SK-N-SH (cell line): Measurements from ENCODE around the gene IMPDH1. TPM values are rescaled to one million over a fixed set of nuclear protein-coding genes. Genes with fewer than 3 reads are reported as not detected.

Source experiments
- CTCF ChIA-PET: fragments of 300-600, 350-600 bp; formaldehyde crosslinking; extraction: SDS; loops from one replicate; lab custom pipeline; 2021; lab: Yijun Ruan, JAX
- POLR2A ChIA-PET: fragments of 350-600 bp; sonication (Branson Sonifier 250); formaldehyde crosslinking; extraction: SDS; loops from one replicate; lab custom pipeline; 2020; ENCODE audit warnings: antibody characterized with exemption, inconsistent platforms; lab: Yijun Ruan, JAX
- DNase-seq: peaks from one replicate; pipeline ENCODE4 v3.0.0; 2012
- H2AFZ ChIP-seq: fragments of 200-600 bp; sonication (generic); 2 replicates; pipeline ENCODE4 v1.8.1; 2016; ENCODE audit warnings: antibody characterized with exemption, mild to moderate bottlenecking, low read depth
- H3F3A ChIP-seq: fragments of 200-600 bp; sonication (generic); replicated peaks from 2 replicates; pipeline ENCODE3; 2016; ENCODE audit warnings: antibody characterized with exemption, mild to moderate bottlenecking; ENCODE audit not compliant: insufficient read depth
- H3K27ac ChIP-seq, 2 experiments: fragments of 200-500 bp in 1 of 2; fragments of 200-600 bp in 1 of 2; sonication (Bioruptor generic) in 1 of 2; sonication (generic), shearing (Covaris generic) in 1 of 2; 2 replicates each; pipeline versions ENCODE4 v1.5.1 to v1.6.1; 2014 to 2016; ENCODE audit warnings: low read depth in 2 of 2, inconsistent platforms in 1 of 2, low read length in 1 of 2, mild to moderate bottlenecking in 1 of 2, mixed read lengths in 1 of 2
- H3K27me3 ChIP-seq: fragments of 200-600 bp; sonication (generic), shearing (Covaris generic); 2 replicates; pipeline ENCODE4 v1.6.1; 2016; ENCODE audit warnings: mixed run types; ENCODE audit not compliant: insufficient read depth
- H3K36me3 ChIP-seq, 2 experiments: fragments of 200-500 bp in 1 of 2; fragments of 200-600 bp in 1 of 2; sonication (Bioruptor generic) in 1 of 2; sonication (generic) in 1 of 2; replicated peaks in 1 of 2; 2 replicates each; pipeline versions ENCODE3 to v1.5.1; 2014 to 2016; ENCODE audit warnings: low read length in 1 of 2, mild to moderate bottlenecking in 1 of 2; ENCODE audit not compliant: insufficient read depth in 2 of 2, control insufficient read depth in 1 of 2
- H3K4me1 ChIP-seq, 2 experiments: fragments of 200-500 bp in 1 of 2; fragments of 200-600 bp in 1 of 2; sonication (Bioruptor generic) in 1 of 2; sonication (generic), shearing (Covaris generic) in 1 of 2; 2 replicates each; pipeline versions ENCODE4 v1.5.1 to v1.6.1; 2014 to 2016; ENCODE audit warnings: low read depth in 1 of 2, low read length in 1 of 2, mixed run types in 1 of 2; ENCODE audit not compliant: insufficient read depth in 2 of 2, control insufficient read depth in 1 of 2
- H3K4me2 ChIP-seq: fragments of 200-600 bp; sonication (generic), shearing (Covaris generic); 2 replicates; pipeline ENCODE4 v1.6.1; 2017; ENCODE audit warnings: mixed run types
- H3K4me3 ChIP-seq, 2 experiments: fragments of 200-500 bp in 1 of 2; fragments of 200-600 bp in 1 of 2; sonication (Bioruptor generic) in 1 of 2; sonication (generic), shearing (Covaris generic) in 1 of 2; 2 replicates each; pipeline versions ENCODE4 v1.5.1 to v1.8.1; 2014 to 2016; ENCODE audit warnings: low read depth in 2 of 2, inconsistent platforms in 1 of 2, low read length in 1 of 2, mild to moderate bottlenecking in 1 of 2, mixed read lengths in 1 of 2, moderate library complexity in 1 of 2
- H3K79me2 ChIP-seq: fragments of 200-600 bp; sonication (generic); 2 replicates; pipeline ENCODE4 v1.8.1; 2017; ENCODE audit warnings: mild to moderate bottlenecking; ENCODE audit not compliant: insufficient read depth
- H3K9ac ChIP-seq: fragments of 200-600 bp; sonication (generic); 2 replicates; pipeline ENCODE4 v1.6.1; 2017; ENCODE audit warnings: mixed run types
- H3K9me2 ChIP-seq: fragments of 200-600 bp; sonication (generic); 2 replicates; pipeline ENCODE4 v1.6.1; 2017; ENCODE audit warnings: mixed run types
- H3K9me3 ChIP-seq: fragments of 200-600 bp; sonication (generic); 2 replicates; pipeline ENCODE4 v1.6.1; 2017; ENCODE audit warnings: mixed run types, mild to moderate bottlenecking, moderate library complexity
- H4K20me1 ChIP-seq: fragments of 200-600 bp; sonication (generic); 2 replicates; pipeline ENCODE4 v1.6.1; 2017; ENCODE audit warnings: mild to moderate bottlenecking, mixed run types; ENCODE audit not compliant: insufficient read depth
- CHD2 ChIP-seq: fragments of 150-350 bp; IDR thresholded peaks from 2 replicates; pipeline ENCODE4 v1.6.1; 2018; ENCODE audit warnings: low read length; ENCODE audit not compliant: partially characterized antibody
- ELF1 ChIP-seq: IDR thresholded peaks from 2 replicates; pipeline ENCODE4 v1.4.0; 2012
- EP300 ChIP-seq, 2 experiments: IDR thresholded peaks; 2 replicates each; pipeline versions ENCODE4 v1.4.0 to v1.6.1; 2012; ENCODE audit warnings: borderline replicate concordance in 1 of 2, low read depth in 1 of 2, low read length in 1 of 2
- EZH2phosphoT487 ChIP-seq: fragments of 200-600 bp; sonication (generic); IDR thresholded peaks from 2 replicates; pipeline ENCODE4 v1.6.1; 2017; ENCODE audit warnings: low read depth, mixed run types, mild to moderate bottlenecking, antibody characterized with exemption, moderate library complexity, borderline replicate concordance
- FOXJ3 ChIP-seq: sonication (generic); formaldehyde crosslinking; IDR thresholded peaks from 2 replicates; pipeline ENCODE4 v1.5.1; 2020; ENCODE audit warnings: mild to moderate bottlenecking, missing genetic modification reagents
- FOXM1 ChIP-seq: IDR thresholded peaks from 2 replicates; pipeline ENCODE4 v1.4.0; 2012; ENCODE audit warnings: low read depth, mild to moderate bottlenecking
- GABPA ChIP-seq: IDR thresholded peaks from 2 replicates; pipeline ENCODE4 v1.4.0; 2012; ENCODE audit warnings: low read depth, mild to moderate bottlenecking
- GATA2 ChIP-seq: sonication (generic); formaldehyde crosslinking; IDR thresholded peaks from 2 replicates; pipeline ENCODE4 v1.5.0; 2020; ENCODE audit warnings: mild to moderate bottlenecking, missing genetic modification reagents
- JUND ChIP-seq: IDR thresholded peaks from 2 replicates; pipeline ENCODE4 v1.4.0; 2012
- MXI1 ChIP-seq: IDR thresholded peaks from 2 replicates; pipeline ENCODE4 v1.6.1; 2012; ENCODE audit warnings: mild to moderate bottlenecking, low read depth, low read length, improper control_type of control experiment
- NRF1 ChIP-seq: IDR thresholded peaks from 2 replicates; pipeline ENCODE4 v1.6.1; 2012; ENCODE audit warnings: low read depth, mild to moderate bottlenecking, low read length
- RAD21 ChIP-seq: IDR thresholded peaks from 2 replicates; pipeline ENCODE4 v1.6.1; 2012; ENCODE audit warnings: mild to moderate bottlenecking, low read length
- REST ChIP-seq: IDR thresholded peaks from 2 replicates; pipeline ENCODE4 v1.6.1; 2012; ENCODE audit warnings: mild to moderate bottlenecking, low read depth, low read length, moderate library complexity
- RXRA ChIP-seq: IDR thresholded peaks from 2 replicates; pipeline ENCODE4 v1.4.0; 2012; ENCODE audit warnings: low read depth, mild to moderate bottlenecking, borderline replicate concordance
- SMC3 ChIP-seq: IDR thresholded peaks from 2 replicates; pipeline ENCODE4 v1.6.1; 2012; ENCODE audit warnings: low read depth, low read length, improper control_type of control experiment
- TAF1 ChIP-seq: IDR thresholded peaks from 2 replicates; pipeline ENCODE4 v1.6.1; 2012; ENCODE audit warnings: low read depth, mild to moderate bottlenecking, low read length, moderate library complexity, borderline replicate concordance
- TCF12 ChIP-seq: IDR thresholded peaks from 2 replicates; pipeline ENCODE4 v1.4.0; 2012
- TEAD4 ChIP-seq: IDR thresholded peaks from 2 replicates; pipeline ENCODE4 v1.4.0; 2012; ENCODE audit warnings: mild to moderate bottlenecking, borderline replicate concordance; ENCODE audit not compliant: insufficient read depth
- USF1 ChIP-seq: IDR thresholded peaks from 2 replicates; pipeline ENCODE4 v1.4.0; 2012; ENCODE audit warnings: low read depth, borderline replicate concordance
- YY1 ChIP-seq: IDR thresholded peaks from 2 replicates; pipeline ENCODE4 v1.4.0; 2012; ENCODE audit warnings: low read depth, mild to moderate bottlenecking
- WGBS: methylation state at CpG from one replicate; pipeline ENCODE4 v1.1.6; 2017; ENCODE audit warnings: low lambda C conversion rate; 5-methylcytosine and 5-hydroxymethylcytosine counted together
- polyA plus RNA-seq, 3 experiments: library from polyadenylated mRNA; depleted of rRNA; stranded (reverse); fragments of >200 nt; gene quantifications; 2 replicates each; pipeline ENCODE4 v1.2.3, GENCODE V29; 2012
- TF ChIP-seq, protein P1 (sequence below): IDR thresholded peaks from 2 replicates; pipeline ENCODE4 v1.4.0; 2012; ENCODE audit warnings: low read depth
- TF ChIP-seq, protein P2 (sequence below): IDR thresholded peaks from 2 replicates; pipeline ENCODE4; 2012

Gene IMPDH1
- polyA plus RNA-seq, 1 of the 3 experiments (the other 2 are of a cell fraction): 80.4 TPM

- TF ChIP-seq JUND (no peak), SMC3 (no peak), TCF12 (no peak), GABPA (no peak), GATA2 (CRISPR knock-in tag) (no peak)
Observed at GRCh38 chr7:128370491-128370890, 39.3 kb downstream of the IMPDH1 start (continued).

GRCh38 chr7:128366986-128367385 lies 42.8 kb downstream of the IMPDH1 start:
- Histone ChIP-seq H3K4me3 (no peak overlapping the region), H3K9ac (no peak overlapping the region), H3K79me2 (no peaks in the 10 kb centered on the region), H4K20me1 (no peaks in the 10 kb centered on the region), H3K9me2 (no peaks in the 10 kb centered on the region), H3K9me3 (no peaks in the 10 kb centered on the region), H3K4me1 (peaks cover 0 to 31% of the 10 kb centered on the region in 2 experiments; a peak in 2 of 4 replicates), H3K4me2 (no peak overlapping the region), H3F3A (peaks cover 5% of the 10 kb centered on the region), H3K27ac (peak overlapping the region in 1 of 2 experiments; percentile 100; a peak in 1 of 4 replicates), H3K27me3 (peaks cover 36% of the 10 kb centered on the region), H3K36me3 (no peaks in the 10 kb centered on the region), H2AFZ (no peak overlapping the region)
- DNase-seq: no peak
- TF ChIP-seq EZH2phosphoT487 (no peak), USF1 (no peak), TEAD4 (no peak), ELF1 (no peak), RAD21 (no peak), TAF1 (no peak), GATA2 (CRISPR knock-in tag) (no peak), TCF12 (no peak), RXRA (no peak)
- TF ChIP-seq, protein P1, sequence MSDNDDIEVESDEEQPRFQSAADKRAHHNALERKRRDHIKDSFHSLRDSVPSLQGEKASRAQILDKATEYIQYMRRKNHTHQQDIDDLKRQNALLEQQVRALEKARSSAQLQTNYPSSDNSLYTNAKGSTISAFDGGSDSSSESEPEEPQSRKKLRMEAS: no peak
- TF ChIP-seq, protein P2, sequence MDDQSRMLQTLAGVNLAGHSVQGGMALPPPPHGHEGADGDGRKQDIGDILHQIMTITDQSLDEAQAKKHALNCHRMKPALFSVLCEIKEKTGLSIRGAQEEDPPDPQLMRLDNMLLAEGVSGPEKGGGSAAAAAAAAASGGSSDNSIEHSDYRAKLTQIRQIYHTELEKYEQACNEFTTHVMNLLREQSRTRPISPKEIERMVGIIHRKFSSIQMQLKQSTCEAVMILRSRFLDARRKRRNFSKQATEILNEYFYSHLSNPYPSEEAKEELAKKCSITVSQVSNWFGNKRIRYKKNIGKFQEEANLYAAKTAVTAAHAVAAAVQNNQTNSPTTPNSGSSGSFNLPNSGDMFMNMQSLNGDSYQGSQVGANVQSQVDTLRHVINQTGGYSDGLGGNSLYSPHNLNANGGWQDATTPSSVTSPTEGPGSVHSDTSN: no peak
- POLR2A ChIA-PET: interaction anchor here (0.5 to 1.2 kb wide), 3 partner anchors 10 to 33 kb away, joined by 3 to 5 read pairs (median 3); partner anchors contain the start of gene RBM28
- CTCF ChIA-PET: interaction anchor here (2.9 to 20.2 kb wide), 3 partner anchors 17 to 31 kb away, joined by 8 to 493 read pairs (median 439); partner anchors contain the start of gene RBM28

GRCh38 chr7:128366300-128366699 lies 43.5 kb downstream of the IMPDH1 start:
- Histone ChIP-seq H3K27ac (peak overlapping the region in 1 of 2 experiments; percentile 100; a peak in 2 of 4 replicates), H3K9me3 (no peaks in the 10 kb centered on the region), H4K20me1 (no peaks in the 10 kb centered on the region), H2AFZ (no peak overlapping the region), H3K4me3 (no peak overlapping the region), H3K27me3 (peaks cover 40% of the 10 kb centered on the region), H3K9me2 (no peaks in the 10 kb centered on the region), H3K36me3 (no peaks in the 10 kb centered on the region), H3K9ac (no peak overlapping the region), H3F3A (peaks cover 5% of the 10 kb centered on the region), H3K79me2 (no peaks in the 10 kb centered on the region), H3K4me1 (peaks cover 0 to 33% of the 10 kb centered on the region in 2 experiments; a peak in 2 of 4 replicates), H3K4me2 (no peak overlapping the region)
- CTCF ChIA-PET: interaction anchor here (1.1 to 20.2 kb wide), 5 partner anchors 9 to 59 kb away, joined by 4 to 493 read pairs (median 8); partner anchors contain the start of gene RBM28
- WGBS: 91% methylated on average over 1 of the region's 1 CpG
- POLR2A ChIA-PET: interaction anchor here (1.1 to 1.2 kb wide), 2 partner anchors 9 to 22 kb away, joined by 3 to 5 read pairs; partner anchors contain the start of gene RBM28
- no peak for DNase-seq
- TF ChIP-seq EZH2phosphoT487 (no peak), YY1 (no peak), GATA2 (CRISPR knock-in tag) (no peak), NRF1 (no peak), REST (no peak), MXI1 (no peak), FOXM1 (no peak), CHD2 (no peak), FOXJ3 (CRISPR knock-in tag) (no peak), TAF1 (no peak), EP300 (IDR thresholded peaks at IDR 0.05; ENCODE audit: borderline replicate concordance in 1 of 2, low read depth in 1 of 2, low read length in 1 of 2) (no peak), SMC3 (no peak), ELF1 (no peak)
